ENCODE results near the gene MELTF.

GRCh38 chr3:197028728-197029510, 698 bp downstream of the MELTF start:
- TF ChIP-seq CTCF (IDR thresholded peaks at IDR 0.05) (no peak), POLR2A (IDR thresholded peaks at IDR 0.05) (no peak)

Measured in Peyer's patch (tissue), 4 donors.